ENCODE results near the gene SQOR.

Gene SQOR

DNA sequence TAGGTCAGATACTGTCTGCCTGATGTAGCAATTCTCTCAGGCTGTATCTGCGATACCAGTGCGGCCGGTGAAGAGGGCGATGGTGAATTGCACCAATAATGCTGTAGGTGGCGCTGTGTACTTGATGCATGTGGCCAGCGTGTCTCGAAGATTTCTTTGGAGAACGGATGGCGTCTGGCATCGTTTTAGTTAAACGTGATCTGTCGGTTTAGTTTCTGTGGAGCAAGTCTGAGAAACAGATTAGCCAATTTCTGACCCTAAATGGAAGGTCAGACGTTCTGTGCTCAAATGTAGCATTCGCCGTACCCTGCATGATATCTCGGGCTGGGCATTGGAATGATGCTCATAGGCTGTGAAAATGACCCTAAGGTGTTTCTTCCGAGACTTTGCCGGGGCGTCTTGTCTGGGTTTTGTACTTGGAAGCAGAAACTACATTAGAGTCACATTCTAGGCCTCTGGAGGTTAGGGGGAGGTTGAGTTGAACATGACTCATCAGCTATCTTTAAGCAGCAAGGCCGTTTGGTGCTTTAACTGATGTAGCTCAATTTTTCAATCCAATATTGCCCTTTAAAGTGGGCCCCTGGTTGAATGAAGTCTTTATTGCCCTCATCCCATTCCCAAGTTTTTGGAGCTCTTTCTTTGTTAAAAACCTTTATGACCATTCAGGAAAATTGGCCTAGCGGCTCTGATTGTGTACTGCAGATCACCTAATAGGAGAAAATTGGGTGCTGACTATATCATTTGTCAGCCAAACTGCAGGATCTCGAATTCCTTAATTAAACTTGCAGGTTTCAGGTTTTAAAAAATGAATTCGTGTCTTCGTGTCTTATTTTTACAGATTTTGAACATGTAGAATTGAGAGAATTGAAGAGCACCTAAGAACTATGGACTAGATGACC is 80.0 kb downstream of the SQOR start:
- peak; percentile 14 for DNase-seq

DNA sequence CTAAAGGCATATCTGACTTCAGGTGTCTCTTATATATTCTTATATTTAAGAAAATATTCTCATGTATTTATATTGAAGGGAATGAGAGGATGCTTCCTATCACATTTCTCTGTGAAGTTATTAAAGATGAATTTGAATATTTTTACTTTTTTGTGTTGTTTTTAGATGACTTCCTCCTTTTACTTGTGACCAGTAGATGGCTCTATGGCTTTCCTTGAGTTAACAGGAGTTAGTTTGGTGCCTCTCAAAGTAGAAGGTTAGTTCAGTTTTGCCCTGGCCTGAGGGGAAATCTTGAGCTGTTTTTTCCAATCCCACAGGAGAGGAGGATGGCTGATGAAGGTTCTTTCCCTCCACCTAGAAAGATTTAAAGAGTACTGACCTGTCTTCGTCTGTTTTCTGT is 80.7 kb downstream of the SQOR start:
- DNase-seq = no peak

DNA sequence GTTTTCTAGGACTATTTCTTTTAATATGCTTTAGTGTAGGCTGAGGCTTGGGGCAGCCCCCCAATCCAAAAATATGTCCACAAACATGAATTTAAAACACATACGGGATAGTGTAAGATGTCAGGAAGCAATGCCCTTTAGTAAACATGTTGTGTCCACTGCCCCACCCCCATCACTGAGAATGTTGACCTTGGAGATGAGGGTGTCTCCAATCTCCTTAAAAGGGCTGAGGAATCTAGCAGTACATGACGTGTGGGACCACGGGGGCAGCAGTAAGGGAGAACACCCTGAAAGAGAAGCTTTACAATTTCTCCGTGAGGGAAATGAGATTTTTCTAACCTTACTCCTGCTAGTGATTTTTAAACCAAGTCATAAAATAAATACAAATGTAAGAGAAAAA is 84.7 kb downstream of the SQOR start:
- DNase-seq = no peak

DNA sequence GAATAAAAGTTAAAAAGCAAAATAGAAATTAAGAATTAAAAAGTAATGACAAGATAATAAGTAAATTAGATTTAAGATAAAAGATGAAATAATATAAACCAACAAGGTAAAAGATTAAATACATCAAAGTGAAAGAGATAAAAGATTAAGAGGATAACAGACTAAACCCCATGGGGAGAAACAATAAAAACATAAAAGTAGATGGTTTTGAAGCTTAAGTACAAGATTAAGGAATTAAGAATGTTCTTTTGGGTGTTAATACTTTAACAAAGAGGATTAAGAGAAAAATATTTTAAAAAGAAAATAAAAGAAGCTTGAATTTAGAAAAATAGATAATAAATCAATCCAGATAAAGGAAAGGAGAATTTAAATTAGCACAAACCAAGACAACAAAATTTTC is 85.4 kb downstream of the SQOR start:
- DNase-seq = no peak

DNA sequence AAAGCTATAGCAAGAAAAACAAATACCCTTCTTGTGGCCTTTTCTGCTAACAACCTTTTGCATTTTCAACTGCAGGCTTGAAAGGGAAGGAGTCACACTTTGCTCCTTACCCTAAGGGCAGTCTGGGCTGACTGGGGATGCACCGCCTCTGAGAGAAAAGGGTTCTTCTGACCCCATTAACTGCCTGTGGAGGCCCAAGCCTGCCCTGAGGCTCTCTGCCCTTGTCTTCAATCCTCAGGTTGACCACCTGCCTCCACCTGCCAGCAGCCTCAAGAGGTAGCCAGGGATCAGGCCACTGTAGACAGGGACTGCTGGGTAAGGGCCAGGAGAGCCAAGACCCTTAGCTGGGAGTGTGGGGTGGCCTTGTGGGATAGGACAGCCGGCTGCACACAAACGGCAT is 93.8 kb downstream of the SQOR start:
- no peak for DNase-seq

DNA sequence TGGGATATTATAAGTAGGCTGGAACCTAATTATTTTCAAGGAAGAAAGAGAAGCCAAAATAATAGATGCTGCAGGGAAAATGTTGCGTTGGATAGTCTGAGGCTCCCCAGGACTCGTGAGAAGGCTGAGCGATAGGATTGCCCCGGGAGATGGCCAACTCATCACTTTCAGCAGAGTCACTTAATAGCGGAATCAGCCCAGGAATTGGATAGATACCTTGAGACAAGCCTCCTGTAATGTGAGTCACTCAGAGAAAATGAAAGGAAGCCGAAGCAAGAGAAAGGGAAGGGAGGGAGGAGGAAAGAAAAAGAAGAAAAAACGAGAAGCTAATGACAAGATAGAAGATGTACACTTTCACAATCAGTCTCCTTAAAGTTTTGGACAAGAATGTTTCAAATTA is 94.3 kb downstream of the SQOR start:
- DNase-seq = no peak

DNA sequence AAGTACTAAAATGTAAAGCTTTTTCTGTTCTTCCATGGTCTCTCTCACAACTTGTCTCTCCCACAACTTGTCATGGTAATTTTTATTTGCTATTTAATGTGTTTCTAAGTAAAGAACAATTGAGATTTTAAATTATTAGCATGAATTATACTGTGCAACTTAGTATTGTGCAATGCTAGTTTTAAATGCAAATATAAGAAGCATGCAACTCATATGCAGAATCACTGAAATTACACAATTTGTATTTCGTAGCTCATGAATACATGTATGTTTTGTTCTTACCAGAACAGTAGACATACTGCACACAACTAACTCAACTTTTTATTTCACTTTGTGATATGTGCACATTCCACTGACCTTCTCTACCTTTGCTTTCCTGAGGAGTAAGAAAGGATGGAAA is 96.5 kb downstream of the SQOR start:
- no peak for DNase-seq

DNA sequence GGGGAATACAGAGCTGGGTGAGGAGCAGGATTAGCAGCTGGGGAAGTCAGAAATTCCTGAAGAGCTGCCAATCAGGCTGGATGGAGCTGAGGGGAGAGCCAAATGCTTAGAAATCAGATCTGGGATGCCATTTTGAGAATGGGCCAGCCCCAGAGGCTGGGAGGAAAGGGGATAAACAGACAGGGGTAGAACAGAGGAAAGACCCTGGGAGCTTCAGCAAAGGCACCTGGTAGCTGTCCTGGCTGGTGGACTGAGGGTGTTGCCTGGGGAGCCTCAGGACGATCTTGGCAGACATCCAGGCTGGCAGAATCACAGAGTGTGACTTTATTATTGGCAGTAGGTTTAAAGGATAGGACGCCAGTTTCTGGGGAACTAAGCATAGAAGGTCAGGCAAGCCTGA is 97.8 kb downstream of the SQOR start:
- no peak for DNase-seq

DNA sequence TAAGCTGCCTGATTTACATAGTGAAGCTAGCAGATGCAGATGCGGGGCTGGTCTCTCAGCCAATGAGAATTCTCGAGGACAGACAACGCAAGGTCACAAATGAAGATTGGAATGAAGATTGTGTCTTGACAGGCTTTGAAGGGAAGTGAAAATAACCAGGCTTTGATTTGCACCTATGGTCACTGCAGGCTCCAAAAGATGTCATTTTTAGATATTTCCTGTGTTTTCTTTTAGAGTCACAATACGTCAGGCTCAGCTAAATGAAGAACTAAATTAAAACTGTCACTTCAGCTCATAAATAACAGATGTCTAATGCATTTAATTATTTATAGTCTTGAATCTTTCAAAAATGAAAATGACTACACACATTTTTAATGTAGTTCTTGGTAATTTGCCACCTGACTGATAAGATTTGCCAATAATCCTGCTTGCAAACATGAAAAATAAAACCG is 99.5 kb downstream of the SQOR start:
- no peak for DNase-seq

Data from effector CD4-positive, alpha-beta T cell (primary cell).